IMR-90 (cell line): ENCODE measurements around the gene FRMD6.

Source experiments
- POLR2A ChIP-seq: IDR thresholded peaks from 2 replicates; pipeline ENCODE4 v1.6.1; 2012; ENCODE audit warnings: mild to moderate bottlenecking, low read depth, low read length
- RAD21 ChIP-seq: IDR thresholded peaks from 2 replicates; pipeline ENCODE4 v1.6.1; 2012; ENCODE audit warnings: low read length, improper control_type of control experiment
- RFX5 ChIP-seq: IDR thresholded peaks from 2 replicates; pipeline ENCODE4 v1.8.0; 2012; ENCODE audit warnings: low read depth, mild to moderate bottlenecking, low read length, moderate library complexity
- TF ChIP-seq, protein P1 (sequence below): conservative IDR thresholded peaks from 2 replicates; pipeline ENCODE4 v1.5.1; 2012; ENCODE audit warnings: mild to moderate bottlenecking, low read depth, low read length, improper control_type of control experiment
- TF ChIP-seq, protein P2 (sequence below): fragments of 150-350 bp; IDR thresholded peaks from 2 replicates; pipeline ENCODE4 v1.6.1; 2016; ENCODE audit warnings: low read depth, mild to moderate bottlenecking, low read length, moderate library complexity, borderline replicate concordance

DNA sequence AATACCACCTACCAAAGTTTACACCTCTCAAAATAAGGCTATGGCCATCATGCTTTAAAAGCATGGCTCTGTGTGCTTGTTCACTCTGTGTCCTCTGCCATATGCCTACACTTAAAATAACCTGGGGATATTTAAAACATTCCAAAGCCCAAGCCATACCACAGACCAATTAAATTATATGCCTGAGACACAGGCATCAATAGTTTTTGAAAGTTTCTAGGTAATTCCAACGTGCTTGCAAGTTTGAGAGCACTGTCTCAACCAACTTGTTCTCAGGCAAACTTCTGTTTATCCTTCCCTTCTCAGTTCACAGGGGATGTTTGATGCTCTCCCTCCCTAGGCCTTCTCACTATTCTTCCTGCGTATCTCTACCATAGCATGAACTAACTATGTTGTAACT lies 3.4 kb upstream of the FRMD6 start:
- TF ChIP-seq, protein P1, sequence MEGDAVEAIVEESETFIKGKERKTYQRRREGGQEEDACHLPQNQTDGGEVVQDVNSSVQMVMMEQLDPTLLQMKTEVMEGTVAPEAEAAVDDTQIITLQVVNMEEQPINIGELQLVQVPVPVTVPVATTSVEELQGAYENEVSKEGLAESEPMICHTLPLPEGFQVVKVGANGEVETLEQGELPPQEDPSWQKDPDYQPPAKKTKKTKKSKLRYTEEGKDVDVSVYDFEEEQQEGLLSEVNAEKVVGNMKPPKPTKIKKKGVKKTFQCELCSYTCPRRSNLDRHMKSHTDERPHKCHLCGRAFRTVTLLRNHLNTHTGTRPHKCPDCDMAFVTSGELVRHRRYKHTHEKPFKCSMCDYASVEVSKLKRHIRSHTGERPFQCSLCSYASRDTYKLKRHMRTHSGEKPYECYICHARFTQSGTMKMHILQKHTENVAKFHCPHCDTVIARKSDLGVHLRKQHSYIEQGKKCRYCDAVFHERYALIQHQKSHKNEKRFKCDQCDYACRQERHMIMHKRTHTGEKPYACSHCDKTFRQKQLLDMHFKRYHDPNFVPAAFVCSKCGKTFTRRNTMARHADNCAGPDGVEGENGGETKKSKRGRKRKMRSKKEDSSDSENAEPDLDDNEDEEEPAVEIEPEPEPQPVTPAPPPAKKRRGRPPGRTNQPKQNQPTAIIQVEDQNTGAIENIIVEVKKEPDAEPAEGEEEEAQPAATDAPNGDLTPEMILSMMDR, result no peak
- TF ChIP-seq POLR2A (no peak), RAD21 (no peak), RFX5 (no peak)
- TF ChIP-seq, protein P2, sequence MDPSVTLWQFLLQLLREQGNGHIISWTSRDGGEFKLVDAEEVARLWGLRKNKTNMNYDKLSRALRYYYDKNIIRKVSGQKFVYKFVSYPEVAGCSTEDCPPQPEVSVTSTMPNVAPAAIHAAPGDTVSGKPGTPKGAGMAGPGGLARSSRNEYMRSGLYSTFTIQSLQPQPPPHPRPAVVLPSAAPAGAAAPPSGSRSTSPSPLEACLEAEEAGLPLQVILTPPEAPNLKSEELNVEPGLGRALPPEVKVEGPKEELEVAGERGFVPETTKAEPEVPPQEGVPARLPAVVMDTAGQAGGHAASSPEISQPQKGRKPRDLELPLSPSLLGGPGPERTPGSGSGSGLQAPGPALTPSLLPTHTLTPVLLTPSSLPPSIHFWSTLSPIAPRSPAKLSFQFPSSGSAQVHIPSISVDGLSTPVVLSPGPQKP, result no peak
